ENCODE measurements around the gene PCDHGC3.

PCDHGC3 gene

DNA sequence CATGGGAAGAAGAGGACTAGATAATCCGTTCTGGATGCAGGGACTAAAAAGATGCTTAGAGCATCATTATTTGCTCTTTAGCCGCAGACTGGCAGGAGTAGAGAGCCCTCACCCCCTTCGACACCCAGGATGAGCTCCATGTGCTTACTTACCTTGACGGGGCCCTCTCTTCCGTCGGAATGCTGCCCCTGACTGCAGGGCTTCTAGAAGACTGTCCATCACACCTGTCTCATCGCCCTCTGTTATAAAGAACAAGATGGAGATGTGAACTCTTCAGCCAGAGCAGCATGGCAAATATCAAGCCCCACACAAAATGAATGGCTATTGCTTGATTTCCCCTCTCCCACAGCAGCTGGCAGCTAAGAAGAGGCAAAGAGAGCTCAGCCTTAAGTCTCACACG, 48.2 kb downstream of the PCDHGC3 start:
- no peak overlapping the region for H3K4me3 ChIP-seq (ENCODE audit: low read depth, low read length)
- TF ChIP-seq, protein P1, sequence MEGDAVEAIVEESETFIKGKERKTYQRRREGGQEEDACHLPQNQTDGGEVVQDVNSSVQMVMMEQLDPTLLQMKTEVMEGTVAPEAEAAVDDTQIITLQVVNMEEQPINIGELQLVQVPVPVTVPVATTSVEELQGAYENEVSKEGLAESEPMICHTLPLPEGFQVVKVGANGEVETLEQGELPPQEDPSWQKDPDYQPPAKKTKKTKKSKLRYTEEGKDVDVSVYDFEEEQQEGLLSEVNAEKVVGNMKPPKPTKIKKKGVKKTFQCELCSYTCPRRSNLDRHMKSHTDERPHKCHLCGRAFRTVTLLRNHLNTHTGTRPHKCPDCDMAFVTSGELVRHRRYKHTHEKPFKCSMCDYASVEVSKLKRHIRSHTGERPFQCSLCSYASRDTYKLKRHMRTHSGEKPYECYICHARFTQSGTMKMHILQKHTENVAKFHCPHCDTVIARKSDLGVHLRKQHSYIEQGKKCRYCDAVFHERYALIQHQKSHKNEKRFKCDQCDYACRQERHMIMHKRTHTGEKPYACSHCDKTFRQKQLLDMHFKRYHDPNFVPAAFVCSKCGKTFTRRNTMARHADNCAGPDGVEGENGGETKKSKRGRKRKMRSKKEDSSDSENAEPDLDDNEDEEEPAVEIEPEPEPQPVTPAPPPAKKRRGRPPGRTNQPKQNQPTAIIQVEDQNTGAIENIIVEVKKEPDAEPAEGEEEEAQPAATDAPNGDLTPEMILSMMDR (IDR thresholded peaks at IDR 0.05; ENCODE audit: low read depth, low read length) = no peak
- TF ChIP-seq, protein P2, sequence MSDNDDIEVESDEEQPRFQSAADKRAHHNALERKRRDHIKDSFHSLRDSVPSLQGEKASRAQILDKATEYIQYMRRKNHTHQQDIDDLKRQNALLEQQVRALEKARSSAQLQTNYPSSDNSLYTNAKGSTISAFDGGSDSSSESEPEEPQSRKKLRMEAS (IDR thresholded peaks at IDR 0.05; ENCODE audit: low read depth, low read length) = no peak
- no peak for TF ChIP-seq MYC (IDR thresholded peaks at IDR 0.05; ENCODE audit: low read depth, low read length)
- no peak for TF ChIP-seq POLR2A (IDR thresholded peaks at IDR 0.05; ENCODE audit: extremely low read depth, insufficient read length)
- no peak for DNase-seq (ENCODE audit: low read depth)

DNA sequence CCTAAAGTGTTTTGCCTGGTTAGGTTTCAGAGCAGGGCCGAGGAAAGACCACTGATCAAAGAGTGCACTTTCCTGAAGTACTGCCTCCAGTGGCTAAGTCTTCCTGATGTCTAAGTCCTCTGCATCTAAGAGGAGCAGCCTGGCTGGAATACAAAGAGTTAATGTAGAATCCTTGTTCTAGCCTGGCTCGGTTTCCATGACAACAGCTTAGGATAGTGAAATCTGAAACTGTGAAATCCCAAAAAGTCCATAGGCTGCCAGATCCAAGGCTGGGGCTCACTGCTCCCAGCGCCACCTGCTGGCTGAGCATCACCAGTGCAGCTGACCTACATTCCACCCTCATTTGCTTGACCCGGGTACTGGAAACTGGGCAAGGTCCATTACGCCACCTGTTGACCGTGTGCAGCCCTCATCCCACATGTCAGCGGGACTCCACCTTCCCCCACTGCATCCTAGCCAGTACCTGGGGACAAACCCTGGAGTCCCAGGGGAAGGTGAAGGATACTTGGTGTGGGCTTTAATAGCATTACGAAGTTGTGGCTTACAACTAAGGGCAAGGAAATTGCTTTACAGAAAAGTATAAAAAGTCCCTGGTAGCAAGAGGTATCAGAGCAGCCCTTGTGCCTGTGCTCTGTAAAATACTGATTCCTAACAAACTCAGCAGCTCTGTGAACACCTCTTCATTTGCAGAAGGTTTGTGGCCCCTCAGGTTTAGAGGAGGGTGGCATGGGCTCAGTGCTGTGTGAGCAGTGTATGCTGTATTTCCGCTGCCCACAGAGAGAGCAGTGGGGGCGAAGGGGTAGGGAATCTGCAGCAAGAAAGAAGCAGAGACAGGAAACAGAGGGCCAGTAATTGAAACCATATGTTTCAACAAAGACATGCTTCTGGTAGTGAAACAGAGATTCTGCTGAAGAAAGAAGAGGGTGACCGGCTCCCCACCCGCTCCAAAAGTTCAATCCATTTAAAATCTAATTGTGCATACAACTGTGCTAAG, 49.1 kb downstream of the PCDHGC3 start:
- H3K4me3 ChIP-seq (ENCODE audit: low read depth, low read length) = no peak overlapping the region
- DNase-seq (ENCODE audit: low read depth) = peak; percentile 75
- TF ChIP-seq, protein P1 (IDR thresholded peaks at IDR 0.05; ENCODE audit: low read depth, low read length) = peak; percentile 94
- TF ChIP-seq MYC (IDR thresholded peaks at IDR 0.05; ENCODE audit: low read depth, low read length) = no peak
- TF ChIP-seq POLR2A (IDR thresholded peaks at IDR 0.05; ENCODE audit: extremely low read depth, insufficient read length) = no peak
- TF ChIP-seq, protein P2 (IDR thresholded peaks at IDR 0.05; ENCODE audit: low read depth, low read length) = peak; percentile 45; the same call in 1 of the 2 replicates

DNA sequence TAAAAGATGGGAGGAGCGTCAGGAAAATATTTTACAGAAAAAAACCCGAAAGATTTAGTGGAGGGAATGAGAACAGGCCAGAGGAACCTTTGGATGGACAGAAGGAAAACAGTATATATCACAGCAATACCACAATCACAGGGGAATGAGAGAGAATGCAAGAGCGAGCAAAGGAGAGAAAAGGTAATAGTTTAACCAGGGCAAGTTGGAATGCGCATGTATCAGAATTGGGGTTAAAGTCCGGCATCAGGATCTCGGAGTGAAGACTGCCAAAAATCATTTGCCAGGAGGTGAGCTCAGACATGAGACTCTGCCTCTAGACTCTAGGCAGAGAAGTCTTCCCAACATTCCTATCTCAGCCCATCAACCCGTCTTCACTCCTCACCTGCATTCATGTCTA, 49.9 kb downstream of the PCDHGC3 start:
- no peak for DNase-seq (ENCODE audit: low read depth)
- TF ChIP-seq, protein P1 (IDR thresholded peaks at IDR 0.05; ENCODE audit: low read depth, low read length) = no peak
- TF ChIP-seq POLR2A (IDR thresholded peaks at IDR 0.05; ENCODE audit: extremely low read depth, insufficient read length) (no peak), MYC (IDR thresholded peaks at IDR 0.05; ENCODE audit: low read depth, low read length) (no peak)
- TF ChIP-seq, protein P2 (IDR thresholded peaks at IDR 0.05; ENCODE audit: low read depth, low read length) = no peak
- H3K4me3 ChIP-seq (ENCODE audit: low read depth, low read length) = no peak overlapping the region

DNA sequence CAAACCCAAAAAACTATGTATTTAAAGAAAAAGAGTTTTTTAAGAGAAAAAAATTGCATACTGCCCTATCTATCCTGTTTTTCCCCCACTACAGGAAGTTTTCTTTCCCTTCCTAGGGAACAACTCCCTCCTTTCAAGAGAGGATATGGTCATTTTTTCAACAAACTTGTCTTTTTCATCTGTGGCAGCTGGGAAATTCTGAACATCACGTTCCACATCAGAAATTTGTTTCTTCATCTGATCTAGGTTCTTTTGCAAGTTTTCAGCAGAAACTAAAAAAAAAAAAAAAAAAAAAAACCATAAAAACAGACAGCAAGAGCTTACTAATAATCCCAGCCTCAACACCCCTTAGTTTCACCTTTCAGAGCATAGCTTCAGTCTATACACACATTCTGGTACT, 51.7 kb downstream of the PCDHGC3 start:
- no peak for TF ChIP-seq MYC (IDR thresholded peaks at IDR 0.05; ENCODE audit: low read depth, low read length)
- TF ChIP-seq, protein P2 (IDR thresholded peaks at IDR 0.05; ENCODE audit: low read depth, low read length) = no peak
- TF ChIP-seq, protein P1 (IDR thresholded peaks at IDR 0.05; ENCODE audit: low read depth, low read length) = no peak
- no peak for TF ChIP-seq POLR2A (IDR thresholded peaks at IDR 0.05; ENCODE audit: extremely low read depth, insufficient read length)
- no peak for DNase-seq (ENCODE audit: low read depth)
- no peak overlapping the region for H3K4me3 ChIP-seq (ENCODE audit: low read depth, low read length)

Data from NB4 (cell line).